NCI-H2227 (cell line): ENCODE results near the gene BSPRY.
"Not testable (repeated sequence)": the region's sequence is repeated elsewhere in the genome, so short reads cannot be mapped to it uniquely, and the experiment has no call there.

Experiments used
- DNase-seq: peaks from one replicate; lab custom pipeline; 2025; ENCODE audit not compliant: unreplicated experiment; lab: John Stamatoyannopoulos, UW

BSPRY gene

DNA sequence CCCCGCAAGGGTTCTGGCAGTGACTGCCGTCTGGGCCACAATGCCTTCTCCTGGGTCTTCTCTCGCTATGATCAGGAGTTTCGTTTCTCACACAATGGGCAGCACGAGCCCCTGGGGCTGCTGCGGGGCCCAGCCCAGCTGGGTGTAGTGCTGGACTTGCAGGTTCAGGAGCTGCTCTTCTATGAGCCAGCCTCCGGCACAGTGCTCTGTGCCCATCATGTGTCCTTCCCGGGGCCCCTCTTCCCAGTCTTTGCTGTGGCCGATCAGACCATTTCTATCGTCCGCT, 20.5 kb downstream of the BSPRY start:
- no peak for DNase-seq

- no peak for DNase-seq
Observed at GRCh38 chr9:113370806-113371325, 21.5 kb downstream of the BSPRY start.

DNA sequence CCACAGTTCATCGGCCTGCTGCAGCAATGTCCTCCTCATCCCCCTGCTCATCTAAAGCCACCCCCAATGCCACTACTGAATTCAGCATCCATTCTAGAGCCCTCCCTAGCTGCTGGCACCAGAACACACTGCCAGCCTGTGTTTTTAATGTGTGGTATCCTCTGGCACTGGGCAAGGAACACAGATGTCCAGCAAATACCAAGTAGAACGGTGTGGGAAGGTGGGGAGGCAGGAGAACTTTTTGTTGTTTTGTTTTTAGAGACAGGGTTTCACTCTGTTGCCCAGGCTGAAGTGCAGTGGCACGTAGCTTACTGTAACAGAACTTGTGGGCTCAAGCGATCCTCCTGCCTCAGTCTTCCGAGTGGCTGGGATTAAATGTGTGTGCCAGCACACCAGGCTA, 22.7 kb downstream of the BSPRY start:
- no peak for DNase-seq

DNA sequence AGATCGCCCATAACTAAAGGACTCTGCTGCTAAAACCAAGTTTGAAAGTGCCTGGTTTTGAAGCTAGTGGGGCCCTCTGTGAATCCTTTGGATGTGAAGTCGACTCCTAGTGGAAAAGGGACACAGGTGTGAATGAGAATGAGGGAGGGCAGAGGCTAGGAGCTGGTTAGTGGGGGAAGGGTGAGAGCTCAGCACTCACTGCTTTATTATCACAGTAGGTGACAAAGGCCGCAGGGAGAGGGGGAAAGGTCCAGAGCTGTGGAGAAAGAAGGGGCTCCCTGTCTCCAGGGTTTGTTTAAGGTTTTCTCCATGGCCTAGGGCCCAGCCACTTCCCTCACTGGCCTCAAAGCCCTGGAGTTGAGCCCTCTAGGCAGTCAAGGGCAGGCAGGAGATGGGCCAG, 23.9 kb downstream of the BSPRY start:
- peak; percentile 4 for DNase-seq

GRCh38 chr9:113373676-113374392, 24.5 kb downstream of the BSPRY start:
- DNase-seq: no peak

DNA sequence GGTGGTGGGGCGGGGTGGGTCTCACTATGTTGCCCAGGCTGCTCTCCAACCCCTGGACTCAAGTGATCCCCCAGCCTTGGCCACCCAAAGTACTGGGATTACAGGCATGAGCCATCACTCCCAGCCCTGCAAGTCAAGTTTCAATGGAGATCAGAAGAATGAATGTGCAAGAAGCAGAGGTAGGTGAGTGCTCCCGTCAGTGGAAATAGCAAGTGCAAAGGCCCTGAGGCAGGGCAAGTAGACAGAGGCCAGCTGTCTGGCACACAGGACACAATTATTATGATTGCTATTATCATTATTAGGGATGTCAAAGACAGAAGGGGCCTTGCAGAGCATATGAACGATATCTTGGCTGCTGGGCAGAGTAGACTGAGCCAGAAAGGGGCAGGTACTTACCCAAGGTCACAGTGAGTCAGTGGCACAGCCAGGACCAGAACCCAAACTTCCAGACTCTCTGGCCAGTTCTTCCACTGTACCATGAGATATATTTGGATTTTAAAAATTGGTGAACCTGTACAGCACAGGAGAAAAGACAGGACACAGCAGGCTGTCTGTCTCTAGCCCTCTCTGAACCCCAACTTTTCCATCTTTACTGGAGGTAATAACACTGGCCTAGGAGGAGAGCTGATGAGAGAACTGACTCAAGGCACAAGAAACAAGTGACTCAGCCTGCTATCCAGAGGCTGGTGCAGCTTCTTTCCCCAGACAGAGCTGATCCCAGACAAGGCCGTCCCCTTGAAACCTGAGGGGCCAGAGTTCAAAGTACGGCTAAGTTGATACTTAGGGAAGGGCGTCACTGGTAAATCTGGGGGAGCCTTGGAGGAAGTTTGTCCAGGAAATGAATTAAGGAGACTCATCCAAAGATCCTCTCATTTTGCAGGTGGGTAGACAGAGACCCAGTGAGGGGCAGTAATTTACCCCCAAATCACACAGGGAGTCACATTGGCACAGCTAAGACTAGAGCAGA, 26.0 kb downstream of the BSPRY start:
- no peak for DNase-seq

- DNase-seq: peak; percentile 85
Observed at GRCh38 chr9:113376634-113377567, 27.6 kb downstream of the BSPRY start, which contains the start of gene HDHD3. Gene HDHD3, minus strand, starts transcription at chr9:113376986. Its CDS starts 2,632 bp downstream, at chr9:113374354.

GRCh38 chr9:113379094-113379828, 29.9 kb downstream of the BSPRY start:
- not testable (repeated sequence) for DNase-seq

GRCh38 chr9:113379829-113380210, 30.5 kb downstream of the BSPRY start:
- DNase-seq: not testable (repeated sequence)

DNA sequence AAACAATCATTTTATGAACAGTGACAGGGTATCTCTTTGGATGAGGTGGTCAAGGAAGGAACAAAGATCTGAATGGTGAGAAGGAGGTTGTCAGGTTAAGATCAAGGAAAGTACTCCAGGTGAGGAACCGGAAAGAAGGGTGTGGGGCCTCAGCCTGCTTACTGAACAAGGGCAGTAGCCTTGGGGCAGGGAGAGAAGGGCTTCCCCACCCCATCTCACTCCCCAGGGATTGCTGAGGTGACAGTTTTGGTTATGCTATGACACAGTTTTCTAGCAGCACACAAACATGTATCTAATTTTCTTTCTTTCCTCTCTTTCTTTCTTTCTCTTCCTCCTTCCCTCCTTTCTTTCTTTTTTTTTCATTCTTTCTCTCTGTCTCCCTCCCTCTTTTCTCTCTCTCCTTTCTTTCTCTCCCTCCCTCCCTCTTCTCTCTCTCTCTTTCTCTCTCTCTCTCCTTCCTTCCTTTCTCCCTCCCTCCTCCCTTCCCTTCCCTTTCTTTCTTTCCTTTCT, 31.6 kb downstream of the BSPRY start:
- DNase-seq: no peak

- DNase-seq: not testable (repeated sequence)
Observed at GRCh38 chr9:113381441-113381840, 32.1 kb downstream of the BSPRY start.

GRCh38 chr9:113381909-113382411, 32.6 kb downstream of the BSPRY start:
- no peak for DNase-seq

DNA sequence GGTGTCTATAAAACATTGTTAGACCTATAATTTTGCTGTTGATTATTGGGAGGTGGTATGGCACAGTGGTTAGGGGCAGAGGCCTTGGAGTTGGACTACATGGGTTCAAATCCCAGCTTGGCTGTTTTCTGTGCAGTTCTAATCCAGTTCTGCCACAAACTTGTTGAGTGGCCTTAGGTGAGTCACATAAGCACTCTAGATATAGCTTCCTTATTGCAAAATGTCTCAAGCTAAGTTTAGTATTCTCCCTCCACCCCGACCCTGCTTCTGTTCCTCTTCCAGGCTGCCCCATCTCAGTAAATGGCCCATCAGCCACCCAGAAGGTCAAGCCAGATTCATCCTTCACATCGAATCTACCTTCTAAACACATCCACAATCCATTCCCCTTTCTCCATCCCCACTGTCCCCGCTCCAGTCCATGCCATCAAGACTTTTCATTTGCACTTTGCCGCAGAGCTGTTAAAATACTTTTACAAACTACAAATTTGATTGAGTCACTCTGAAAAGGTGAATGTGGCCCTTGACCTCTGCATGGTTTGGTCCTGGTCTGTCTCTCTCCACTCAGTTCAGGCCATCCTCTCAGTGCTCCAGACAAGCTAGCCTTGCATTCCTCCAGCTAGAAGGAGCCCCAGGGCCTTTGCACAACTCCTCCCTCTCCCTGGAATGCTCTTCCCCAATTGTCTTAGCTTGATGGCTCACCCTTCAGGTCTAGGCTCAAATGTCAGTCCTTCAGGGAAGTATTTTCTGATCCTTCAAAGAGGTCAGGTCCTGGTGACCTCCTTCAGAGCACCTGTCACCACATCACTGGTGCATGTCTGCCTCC, 37.4 kb downstream of the BSPRY start:
- DNase-seq: no peak

GRCh38 chr9:113387560-113388230, 38.4 kb downstream of the BSPRY start:
- no peak for DNase-seq

GRCh38 chr9:113388833-113389232, 39.5 kb downstream of the BSPRY start:
- no peak for DNase-seq

- DNase-seq: no peak
Observed at GRCh38 chr9:113389451-113389850, 40.1 kb downstream of the BSPRY start.

DNA sequence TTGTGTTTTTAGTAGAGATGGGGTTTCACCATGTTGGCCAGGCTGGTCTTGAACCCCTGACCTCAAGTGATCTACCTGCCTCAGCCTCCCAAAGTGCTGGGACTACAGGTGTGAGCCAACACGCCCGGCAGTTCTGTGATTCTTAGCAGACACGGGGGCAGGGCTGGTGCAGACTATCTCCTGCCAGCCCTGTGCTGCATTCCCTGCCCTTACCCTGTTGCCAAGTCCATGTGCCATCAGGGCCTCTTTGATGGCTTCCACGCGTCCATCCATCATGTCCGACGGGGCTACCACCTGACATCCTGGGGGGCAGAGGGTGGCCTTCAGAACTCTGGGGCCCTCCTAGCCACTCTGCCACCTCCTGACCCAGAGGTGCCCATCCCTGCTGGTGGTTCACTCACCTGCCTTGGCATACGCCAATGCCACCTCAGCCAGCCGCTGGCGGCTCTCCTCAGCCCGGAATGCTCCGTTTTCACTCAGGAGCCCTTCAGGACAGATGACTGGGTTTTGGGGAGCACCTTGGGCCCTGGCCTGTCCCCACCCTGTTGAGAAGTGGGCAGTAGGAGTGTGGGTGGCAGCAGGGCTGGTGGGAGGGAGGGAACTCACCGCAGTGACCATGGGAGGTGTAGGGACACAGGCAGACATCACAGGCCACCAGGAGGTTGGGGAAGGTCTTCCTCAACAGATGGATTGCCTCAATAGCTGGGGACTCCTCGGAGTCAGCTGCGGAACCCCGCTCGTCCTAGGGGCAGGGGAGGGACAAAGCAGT, 41.0 kb downstream of the BSPRY start:
- no peak for DNase-seq

GRCh38 chr9:113391917-113392316, 42.6 kb downstream of the BSPRY start:
- DNase-seq: no peak
